SK-N-MC (cell line): ENCODE results near the gene TRIM2.

Experiments
- EZH2 ChIP-seq: fragments of 200-600 bp; sonication (generic); IDR thresholded peaks from one replicate; pipeline ENCODE4 v1.6.1; 2017; ENCODE audit warnings: antibody characterized with exemption
- FOXP2 ChIP-seq: optimal IDR thresholded peaks from 2 replicates; pipeline ENCODE3; 2011; ENCODE audit warnings: mild to moderate bottlenecking, moderate library complexity; ENCODE audit not compliant: insufficient read depth; ENCODE audit errors: extremely low read length, control extremely low read depth
- POLR2AphosphoS5 ChIP-seq: IDR thresholded peaks from 2 replicates; pipeline ENCODE4 v1.6.1; 2012; ENCODE audit warnings: mild to moderate bottlenecking, low read depth, low read length, borderline replicate concordance

GRCh38 chr4:153367092-153367491 is 162.8 kb downstream of the TRIM2 start:
- TF ChIP-seq EZH2 (no peak), POLR2AphosphoS5 (no peak), FOXP2 (no peak)
